H9 (cell line): ENCODE results near the gene EVI5. TPM values are rescaled to one million over a fixed set of nuclear protein-coding genes. Genes with fewer than 3 reads are reported as not detected.
"Not testable (repeated sequence)": the region's sequence is repeated elsewhere in the genome, so short reads cannot be mapped to it uniquely, and the experiment has no call there.

ENCODE experiments used
- DNase-seq: peaks from one replicate; pipeline ENCODE4 v3.0.0-alpha.2; 2017
- H2AFZ ChIP-seq: one replicate; pipeline ENCODE4 v1.6.1; 2013; ENCODE audit warnings: mild to moderate bottlenecking, low read length, control low read depth, moderate library complexity
- H2AK5ac ChIP-seq: 2 replicates; pipeline ENCODE4 v1.6.1; 2013; ENCODE audit warnings: low read length, control low read depth, mixed read lengths; ENCODE audit not compliant: insufficient read length
- H2BK120ac ChIP-seq: one replicate; pipeline ENCODE4 v1.6.1; 2013; ENCODE audit warnings: low read depth, mild to moderate bottlenecking, low read length, control low read depth, inconsistent platforms; ENCODE audit not compliant: poor library complexity, severe bottlenecking
- H2BK12ac ChIP-seq: 2 replicates; pipeline ENCODE4 v1.6.1; 2013; ENCODE audit warnings: low read length, control low read depth, mixed read lengths, low read depth; ENCODE audit not compliant: insufficient read length
- H2BK15ac ChIP-seq: 2 replicates; pipeline ENCODE4 v1.6.1; 2013; ENCODE audit warnings: low read depth, low read length, control low read depth
- H2BK20ac ChIP-seq: one replicate; pipeline ENCODE4 v1.6.1; 2013; ENCODE audit warnings: low read depth, mild to moderate bottlenecking, low read length, control low read depth, inconsistent platforms; ENCODE audit not compliant: poor library complexity, severe bottlenecking
- H2BK5ac ChIP-seq: 2 replicates; pipeline ENCODE4 v1.6.1; 2013; ENCODE audit warnings: low read length, control low read depth, mixed read lengths; ENCODE audit not compliant: insufficient read length
- H3K14ac ChIP-seq: 2 replicates; pipeline ENCODE4 v1.6.1; 2013; ENCODE audit warnings: low read length, control low read depth; ENCODE audit not compliant: insufficient read depth
- H3K18ac ChIP-seq: 2 replicates; pipeline ENCODE4 v1.6.1; 2013; ENCODE audit warnings: low read depth, mild to moderate bottlenecking, mixed read lengths, low read length, control low read depth; ENCODE audit not compliant: insufficient read length
- H3K23ac ChIP-seq: 2 replicates; pipeline ENCODE4 v1.6.1; 2013; ENCODE audit warnings: low read length, control low read depth, mixed read lengths, low read depth; ENCODE audit not compliant: insufficient read length
- H3K23me2 ChIP-seq: 2 replicates; pipeline ENCODE4 v1.6.1; 2013; ENCODE audit warnings: low read depth, mild to moderate bottlenecking, mixed read lengths, low read length, control low read depth; ENCODE audit not compliant: insufficient read length, poor library complexity, severe bottlenecking
- H3K27ac ChIP-seq: 2 replicates; pipeline ENCODE4 v1.5.1; 2013; ENCODE audit warnings: low read length, control low read depth, mixed read lengths, low read depth; ENCODE audit not compliant: insufficient read length
- H3K27me3 ChIP-seq: 2 replicates; pipeline ENCODE4 v1.6.1; 2013; ENCODE audit warnings: low read length, control low read depth, inconsistent platforms; ENCODE audit not compliant: insufficient read depth
- H3K4ac ChIP-seq: 2 replicates; pipeline ENCODE4 v1.6.1; 2013; ENCODE audit warnings: low read depth, mild to moderate bottlenecking, control low read depth, inconsistent platforms, low read length, moderate library complexity
- H3K4me1 ChIP-seq: 2 replicates; pipeline ENCODE4 v1.6.1; 2013; ENCODE audit warnings: low read length, control low read depth, inconsistent platforms; ENCODE audit not compliant: insufficient read depth
- H3K4me2 ChIP-seq: 2 replicates; pipeline ENCODE4 v1.6.1; 2013; ENCODE audit warnings: low read length, control low read depth, mixed read lengths; ENCODE audit not compliant: insufficient read length, insufficient read depth
- H3K56ac ChIP-seq: 2 replicates; pipeline ENCODE4 v1.6.1; 2013; ENCODE audit warnings: low read depth, mild to moderate bottlenecking, mixed read lengths, low read length, control low read depth; ENCODE audit not compliant: insufficient read length
- H3K79me1 ChIP-seq: 2 replicates; pipeline ENCODE4 v1.6.1; 2013; ENCODE audit warnings: low read depth, mild to moderate bottlenecking, moderate library complexity, low read length, control low read depth, inconsistent platforms; ENCODE audit not compliant: insufficient read depth, poor library complexity, severe bottlenecking
- H3K79me2 ChIP-seq: 2 replicates; pipeline ENCODE4 v1.6.1; 2013; ENCODE audit warnings: low read length, control low read depth, inconsistent platforms; ENCODE audit not compliant: insufficient read depth
- H3K9ac ChIP-seq: 2 replicates; pipeline ENCODE4 v1.6.1; 2013; ENCODE audit warnings: low read length, control low read depth, mixed read lengths; ENCODE audit not compliant: insufficient read length; ENCODE audit errors: extremely low read depth
- H3K9me3 ChIP-seq: one replicate; pipeline ENCODE4 v1.6.1; 2013; ENCODE audit warnings: low read depth, low read length, inconsistent platforms; ENCODE audit not compliant: control insufficient read depth
- H3T11ph ChIP-seq: one replicate; pipeline ENCODE4 v1.6.1; 2013; ENCODE audit warnings: mild to moderate bottlenecking, low read length, control low read depth, inconsistent platforms
- H4K20me1 ChIP-seq: one replicate; pipeline ENCODE4 v1.6.1; 2013; ENCODE audit not compliant: control insufficient read depth, insufficient read length, insufficient read depth
- H4K5ac ChIP-seq: 2 replicates; pipeline ENCODE4 v1.6.1; 2013; ENCODE audit warnings: low read depth, mild to moderate bottlenecking, mixed read lengths, low read length, control low read depth; ENCODE audit not compliant: insufficient read length
- H4K8ac ChIP-seq: replicated peaks from 2 replicates; pipeline ENCODE4 v1.6.1; 2013; ENCODE audit warnings: low read length, control low read depth, mixed read lengths, low read depth; ENCODE audit not compliant: insufficient read length
- H4K91ac ChIP-seq: 2 replicates; pipeline ENCODE4 v1.6.1; 2013; ENCODE audit warnings: low read depth, mild to moderate bottlenecking, moderate library complexity, mixed read lengths, low read length, control low read depth; ENCODE audit not compliant: insufficient read length
- H3K27ac Mint-ChIP-seq, 3 experiments: 2 replicates in 2 of 3; 3 replicates in 1 of 3; pipeline ENCODE4 v1.8.0; 2020 to 2021; ENCODE audit warnings: mixed read lengths in 3 of 3, mild to moderate bottlenecking in 1 of 3, moderate library complexity in 1 of 3
- H3K27me3 Mint-ChIP-seq: 2 replicates; pipeline ENCODE4 v1.8.0; 2021; ENCODE audit warnings: low read depth, mild to moderate bottlenecking, moderate library complexity, mixed read lengths
- H3K36me3 Mint-ChIP-seq, 3 experiments: 2 replicates in 2 of 3; 3 replicates in 1 of 3; pipeline ENCODE4 v1.8.0; 2020 to 2021; ENCODE audit warnings: low read depth in 3 of 3, mixed read lengths in 3 of 3; ENCODE audit not compliant: insufficient read depth in 1 of 3
- H3K4me1 Mint-ChIP-seq, 2 experiments: 2 replicates each; pipeline ENCODE4 v1.8.0; 2020; ENCODE audit warnings: mixed read lengths in 2 of 2
- H3K4me3 Mint-ChIP-seq, 2 experiments: 2 replicates in 1 of 2; 3 replicates in 1 of 2; pipeline ENCODE4 v1.8.0; 2020 to 2021; ENCODE audit warnings: mild to moderate bottlenecking in 2 of 2, mixed read lengths in 2 of 2, moderate library complexity in 1 of 2
- H3K9me3 Mint-ChIP-seq, 2 experiments: 2 replicates in 1 of 2; 3 replicates in 1 of 2; pipeline ENCODE4 v1.8.0; 2020; ENCODE audit warnings: mild to moderate bottlenecking in 2 of 2, mixed read lengths in 2 of 2, moderate library complexity in 1 of 2
- WGBS: extraction: QIAGEN DNeasy Blood & Tissue Kit; methylation state at CpG from one replicate; pipeline ENCODE4 v1.1.7; 2013; ENCODE audit warnings: missing lambda C conversion rate, low lambda C conversion rate, mixed read lengths; ENCODE audit not compliant: insufficient read length; ENCODE audit errors: extremely low coverage; 5-methylcytosine and 5-hydroxymethylcytosine counted together
- total RNA-seq: library from RNA; stranded (reverse); gene quantifications from 2 replicates; pipeline ENCODE4 v1.2.1, GENCODE V29; 2021
- TF ChIP-seq, protein P1 (sequence below): fragments of 200-600 bp; sonication (generic); conservative IDR thresholded peaks from 3 replicates; pipeline ENCODE4 v1.8.0; 2021; ENCODE audit warnings: antibody characterized with exemption, mild to moderate bottlenecking

EVI5 gene
- total RNA-seq, 1 experiment from 2014 or later: 9.7 TPM

DNA sequence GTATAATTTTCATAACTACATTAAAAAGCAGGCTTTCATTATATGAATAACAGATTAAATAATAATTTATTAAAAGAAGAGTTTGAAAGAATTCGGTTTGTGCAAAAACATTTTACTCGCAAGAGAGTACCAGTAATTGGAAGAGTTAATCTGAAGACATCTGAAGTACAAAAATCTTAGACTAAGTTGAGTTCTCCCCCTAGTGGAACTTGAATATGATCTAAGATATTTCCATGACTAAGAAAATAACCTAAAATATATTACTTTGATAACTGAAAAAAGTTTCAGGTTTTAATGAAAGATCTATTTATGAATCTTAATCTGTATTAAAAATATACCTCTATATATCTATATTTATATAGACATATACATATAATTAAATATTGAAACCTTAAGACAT is 185.7 kb downstream of the EVI5 start:
- Mint-ChIP-seq H3K4me1 (no peaks in the 10 kb centered on the region), H3K27ac (no peak overlapping the region), H3K9me3 (peaks cover 2 to 3% of the 10 kb centered on the region in 2 experiments; a peak in 2 of 5 replicates), H3K36me3 (peaks cover 0 to 3% (median 3%) of the 10 kb centered on the region in 3 experiments; a peak in 3 of 7 replicates), H3K27me3 (no peaks in the 10 kb centered on the region), H3K4me3 (no peak overlapping the region)
- no peak overlapping the region for H3K4me2 ChIP-seq
- H3K14ac ChIP-seq: no peak overlapping the region
- 100% methylated on average over 2 of the region's 2 CpGs for WGBS
- H3K18ac ChIP-seq: no peak overlapping the region
- H3K9me3 ChIP-seq: no peaks in the 10 kb centered on the region
- no peaks in the 10 kb centered on the region for H3K79me2 ChIP-seq
- H3K27me3 ChIP-seq: no peaks in the 10 kb centered on the region
- H3K23ac ChIP-seq: no peak overlapping the region
- H2AK5ac ChIP-seq: no peak overlapping the region
- no peak overlapping the region for H4K91ac ChIP-seq
- H3K56ac ChIP-seq: no peak overlapping the region
- no peak overlapping the region for H4K8ac ChIP-seq
- H2BK15ac ChIP-seq: no peak overlapping the region
- no peaks in the 10 kb centered on the region for H3K23me2 ChIP-seq
- no peak for DNase-seq
- H2BK5ac ChIP-seq: no peak overlapping the region
- H3K79me1 ChIP-seq: no peaks in the 10 kb centered on the region
- H2BK20ac ChIP-seq: no peak overlapping the region
- H4K5ac ChIP-seq: no peak overlapping the region
- no peak overlapping the region for H3K9ac ChIP-seq
- H3K4me1 ChIP-seq: no peaks in the 10 kb centered on the region
- no peaks in the 10 kb centered on the region for H4K20me1 ChIP-seq
- H3T11ph ChIP-seq: no peak overlapping the region
- TF ChIP-seq, protein P1, sequence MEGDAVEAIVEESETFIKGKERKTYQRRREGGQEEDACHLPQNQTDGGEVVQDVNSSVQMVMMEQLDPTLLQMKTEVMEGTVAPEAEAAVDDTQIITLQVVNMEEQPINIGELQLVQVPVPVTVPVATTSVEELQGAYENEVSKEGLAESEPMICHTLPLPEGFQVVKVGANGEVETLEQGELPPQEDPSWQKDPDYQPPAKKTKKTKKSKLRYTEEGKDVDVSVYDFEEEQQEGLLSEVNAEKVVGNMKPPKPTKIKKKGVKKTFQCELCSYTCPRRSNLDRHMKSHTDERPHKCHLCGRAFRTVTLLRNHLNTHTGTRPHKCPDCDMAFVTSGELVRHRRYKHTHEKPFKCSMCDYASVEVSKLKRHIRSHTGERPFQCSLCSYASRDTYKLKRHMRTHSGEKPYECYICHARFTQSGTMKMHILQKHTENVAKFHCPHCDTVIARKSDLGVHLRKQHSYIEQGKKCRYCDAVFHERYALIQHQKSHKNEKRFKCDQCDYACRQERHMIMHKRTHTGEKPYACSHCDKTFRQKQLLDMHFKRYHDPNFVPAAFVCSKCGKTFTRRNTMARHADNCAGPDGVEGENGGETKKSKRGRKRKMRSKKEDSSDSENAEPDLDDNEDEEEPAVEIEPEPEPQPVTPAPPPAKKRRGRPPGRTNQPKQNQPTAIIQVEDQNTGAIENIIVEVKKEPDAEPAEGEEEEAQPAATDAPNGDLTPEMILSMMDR: peak; percentile 55
- H3K27ac ChIP-seq: no peak overlapping the region
- no peak overlapping the region for H2AFZ ChIP-seq
- H3K4ac ChIP-seq: no peak overlapping the region
- no peak overlapping the region for H2BK12ac ChIP-seq
- no peak overlapping the region for H2BK120ac ChIP-seq

DNA sequence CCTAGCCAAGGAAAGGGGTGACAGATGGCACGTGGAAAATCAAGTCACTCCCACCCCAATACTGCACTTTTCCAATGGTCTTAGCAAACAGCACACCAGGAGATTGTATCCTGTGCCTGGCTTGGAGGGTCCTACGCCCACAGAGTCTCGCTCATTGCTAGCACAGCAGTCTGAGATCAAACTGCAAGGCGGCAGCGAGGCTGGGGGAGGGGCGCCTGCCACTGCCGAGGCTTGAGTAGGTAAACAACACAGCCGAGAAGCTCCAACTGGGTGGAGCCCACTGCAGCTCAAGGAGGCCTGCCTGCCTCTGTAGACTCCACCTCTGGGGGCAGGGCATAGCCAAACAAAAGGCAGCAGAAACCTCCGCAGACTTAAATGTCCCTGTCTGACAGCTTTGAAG is 195.5 kb downstream of the EVI5 start:
- H3K4me2 ChIP-seq, H3K23me2 ChIP-seq, H2BK20ac ChIP-seq, H3K27ac Mint-ChIP-seq, H2BK120ac ChIP-seq, H2AFZ ChIP-seq, H4K5ac ChIP-seq, H3K56ac ChIP-seq, H2AK5ac ChIP-seq, H3K79me1 ChIP-seq, H2BK12ac ChIP-seq, H2BK5ac ChIP-seq, H4K20me1 ChIP-seq, H3K4ac ChIP-seq, H3K4me3 Mint-ChIP-seq, H4K91ac ChIP-seq, H3K27me3 ChIP-seq, H3K9ac ChIP-seq, H2BK15ac ChIP-seq, H3K4me1 Mint-ChIP-seq, H3K4me1 ChIP-seq, H3T11ph ChIP-seq, H3K18ac ChIP-seq, H4K8ac ChIP-seq, H3K14ac ChIP-seq, H3K9me3 ChIP-seq, DNase-seq, H3K23ac ChIP-seq, H3K27me3 Mint-ChIP-seq, H3K79me2 ChIP-seq, H3K27ac ChIP-seq: not testable (repeated sequence)
- Mint-ChIP-seq H3K36me3 (peaks cover 19 to 25% (median 20%) of the 10 kb centered on the region in 3 experiments), H3K9me3 (peaks cover 23 to 26% of the 10 kb centered on the region in 2 experiments)
- WGBS: no CpG with 5 or more reads among the region's 9 CpGs
